ENCODE measurements around the gene TAB2.
"Not testable (repeated sequence)": the region's sequence is repeated elsewhere in the genome, so short reads cannot be mapped to it uniquely, and the experiment has no call there.

Gene TAB2

GRCh38 chr6:149443411-149444181 lies 126.1 kb downstream of the TAB2 start:
- Mint-ChIP-seq H3K27ac (no peak overlapping the region), H3K4me1 (no peaks in the 10 kb centered on the region), H3K9me3 (no peaks in the 10 kb centered on the region), H3K4me3 (no peak overlapping the region), H3K27me3 (no peaks in the 10 kb centered on the region), H3K36me3 (peaks cover 5% of the 10 kb centered on the region)

GRCh38 chr6:149444360-149445094 lies 127.0 kb downstream of the TAB2 start:
- H3K27ac Mint-ChIP-seq, H3K4me3 Mint-ChIP-seq, H3K36me3 Mint-ChIP-seq: not testable (repeated sequence)

GRCh38 chr6:149445095-149445466 lies 127.6 kb downstream of the TAB2 start:
- no peak overlapping the region for H3K4me3 Mint-ChIP-seq
- peaks cover 5% of the 10 kb centered on the region for H3K4me1 Mint-ChIP-seq
- H3K27ac Mint-ChIP-seq: no peak overlapping the region
- no peaks in the 10 kb centered on the region for H3K9me3 Mint-ChIP-seq
- H3K27me3 Mint-ChIP-seq: no peaks in the 10 kb centered on the region
- H3K36me3 Mint-ChIP-seq: peaks cover 9% of the 10 kb centered on the region

More at GRCh38 chr6:149444360-149445094, 127.0 kb downstream of the TAB2 start:
- H3K9me3 Mint-ChIP-seq, H3K4me1 Mint-ChIP-seq, H3K27me3 Mint-ChIP-seq: not testable (repeated sequence)

- Mint-ChIP-seq H3K4me3 (no peak overlapping the region), H3K36me3 (peaks cover 9% of the 10 kb centered on the region), H3K4me1 (peaks cover 5% of the 10 kb centered on the region), H3K27ac (no peak overlapping the region), H3K27me3 (no peaks in the 10 kb centered on the region), H3K9me3 (no peaks in the 10 kb centered on the region)
Measured at GRCh38 chr6:149445573-149445972, 128.1 kb downstream of the TAB2 start.

- Mint-ChIP-seq H3K9me3 (no peaks in the 10 kb centered on the region), H3K4me1 (peaks cover 7% of the 10 kb centered on the region), H3K27me3 (no peaks in the 10 kb centered on the region), H3K36me3 (peaks cover 9% of the 10 kb centered on the region), H3K4me3 (no peak overlapping the region), H3K27ac (no peak overlapping the region)
Measured at GRCh38 chr6:149446791-149447376, 129.4 kb downstream of the TAB2 start.

GRCh38 chr6:149448821-149449453 lies 131.4 kb downstream of the TAB2 start:
- Mint-ChIP-seq H3K4me3 (no peak overlapping the region), H3K9me3 (no peaks in the 10 kb centered on the region), H3K36me3 (peaks cover 9% of the 10 kb centered on the region), H3K4me1 (peaks cover 8% of the 10 kb centered on the region), H3K27me3 (no peaks in the 10 kb centered on the region), H3K27ac (no peak overlapping the region)

GRCh38 chr6:149449831-149450678 lies 132.5 kb downstream of the TAB2 start:
- Mint-ChIP-seq H3K9me3 (no peaks in the 10 kb centered on the region), H3K36me3 (peaks cover 9% of the 10 kb centered on the region), H3K4me3 (no peak overlapping the region), H3K27me3 (no peaks in the 10 kb centered on the region), H3K4me1 (peaks cover 8% of the 10 kb centered on the region), H3K27ac (peak overlapping the region; percentile 87)

GRCh38 chr6:149450679-149451375 lies 133.3 kb downstream of the TAB2 start:
- no peaks in the 10 kb centered on the region for H3K9me3 Mint-ChIP-seq
- H3K4me1 Mint-ChIP-seq: peaks cover 8% of the 10 kb centered on the region
- H3K27ac Mint-ChIP-seq: no peak overlapping the region
- peaks cover 9% of the 10 kb centered on the region for H3K36me3 Mint-ChIP-seq
- H3K4me3 Mint-ChIP-seq: no peak overlapping the region
- no peaks in the 10 kb centered on the region for H3K27me3 Mint-ChIP-seq

- H3K36me3 Mint-ChIP-seq: peaks cover 9% of the 10 kb centered on the region
- no peak overlapping the region for H3K4me3 Mint-ChIP-seq
- no peaks in the 10 kb centered on the region for H3K27me3 Mint-ChIP-seq
- no peaks in the 10 kb centered on the region for H3K9me3 Mint-ChIP-seq
- H3K4me1 Mint-ChIP-seq: peaks cover 8% of the 10 kb centered on the region
- H3K27ac Mint-ChIP-seq: no peak overlapping the region
Measured at GRCh38 chr6:149451376-149452036, 134.0 kb downstream of the TAB2 start.

GRCh38 chr6:149452037-149452939 lies 134.8 kb downstream of the TAB2 start:
- Mint-ChIP-seq H3K27me3 (no peaks in the 10 kb centered on the region), H3K36me3 (peaks cover 10% of the 10 kb centered on the region), H3K4me1 (peaks cover 8% of the 10 kb centered on the region), H3K27ac (no peak overlapping the region), H3K4me3 (no peak overlapping the region), H3K9me3 (no peaks in the 10 kb centered on the region)

GRCh38 chr6:149453597-149454345 lies 136.3 kb downstream of the TAB2 start:
- Mint-ChIP-seq H3K27ac (no peak overlapping the region), H3K4me1 (peaks cover 12% of the 10 kb centered on the region), H3K27me3 (no peaks in the 10 kb centered on the region), H3K9me3 (no peaks in the 10 kb centered on the region), H3K4me3 (no peak overlapping the region), H3K36me3 (peaks cover 8% of the 10 kb centered on the region)

- Mint-ChIP-seq H3K27ac (no peak overlapping the region), H3K4me1 (peaks cover 18% of the 10 kb centered on the region), H3K36me3 (peaks cover 12% of the 10 kb centered on the region)
Measured at GRCh38 chr6:149454346-149454848, 136.9 kb downstream of the TAB2 start.

More at GRCh38 chr6:149454346-149454848, 136.9 kb downstream of the TAB2 start:
- no peaks in the 10 kb centered on the region for H3K9me3 Mint-ChIP-seq
- H3K4me3 Mint-ChIP-seq: no peak overlapping the region
- H3K27me3 Mint-ChIP-seq: no peaks in the 10 kb centered on the region

All from activated naive CD4-positive, alpha-beta T cell treated with anti-CD3 and anti-CD28 coated beads, Interleukin-2, amount 50 U/mL, for 24 hours (primary cell).